ENCODE results near the gene LTB4R. TPM values are rescaled to one million over a fixed set of nuclear protein-coding genes. Genes with fewer than 3 reads are reported as not detected.
A peak's percentile ranks its signal among the peaks of the same experiment; 100 is the strongest.

The LTB4R gene
- total and polyA plus RNA-seq, 5 donors: 1.6 to 3.1 (median 2.3) TPM

DNA sequence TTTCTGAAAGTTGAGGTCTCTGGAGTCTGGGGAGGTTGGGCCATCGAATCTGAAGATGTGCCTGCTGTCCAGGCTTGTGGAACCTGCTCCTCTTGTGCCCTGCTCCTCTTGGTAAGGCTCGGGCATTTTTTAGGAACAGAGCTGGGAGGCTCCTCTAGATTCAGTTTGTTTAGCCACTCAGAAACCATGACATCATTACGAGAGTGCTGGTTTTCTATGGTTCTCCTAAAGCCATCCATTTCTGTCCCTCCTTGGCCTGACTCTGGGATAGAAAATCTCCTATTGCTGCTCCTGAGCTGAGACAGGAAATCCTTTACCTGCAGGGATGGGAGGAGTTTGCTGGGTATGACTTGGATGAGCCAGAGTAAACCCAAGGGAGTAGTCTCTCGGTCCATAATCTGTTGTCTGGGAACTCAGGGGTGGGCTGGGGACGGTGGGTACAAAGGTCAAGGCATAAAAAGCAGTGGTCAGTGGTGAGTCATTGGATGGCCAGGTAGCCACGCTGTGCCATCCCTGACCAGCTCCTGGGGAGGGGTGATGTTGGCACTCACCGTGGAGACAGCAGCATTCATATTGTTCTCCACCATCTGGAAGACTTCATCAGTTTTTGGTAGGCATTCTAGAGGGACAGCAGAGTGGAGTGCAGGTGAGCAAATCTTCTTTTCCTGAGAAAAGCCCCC, 26.0 kb downstream of the LTB4R start:
- Histone ChIP-seq H3K27me3 (ENCODE audit: control insufficient read depth, insufficient read depth) (no peaks in the 10 kb centered on the region), H3K27ac (ENCODE audit: low read length) (no peak overlapping the region), H3K9me3 (ENCODE audit: control insufficient read depth, low read length) (no peaks in the 10 kb centered on the region), H3K4me3 (ENCODE audit: low read length) (no peak overlapping the region), H3K4me1 (ENCODE audit: control insufficient read depth, insufficient read depth, low read length) (peaks cover 2% of the 10 kb centered on the region)
- intact Hi-C loops (cut with DNase I): no loop called here
- ATAC-seq (no peak), DNase-seq (no peak)
- 88% methylated on average over 7 of the region's 7 CpGs for WGBS

- Histone ChIP-seq H3K9me3 (ENCODE audit: control insufficient read depth, low read length) (no peaks in the 10 kb centered on the region), H3K4me1 (ENCODE audit: control insufficient read depth, insufficient read depth, low read length) (peaks cover 2% of the 10 kb centered on the region), H3K27ac (ENCODE audit: low read length) (no peak overlapping the region), H3K27me3 (ENCODE audit: control insufficient read depth, insufficient read depth) (no peaks in the 10 kb centered on the region), H3K4me3 (ENCODE audit: low read length) (no peak overlapping the region)
- intact Hi-C loops (cut with DNase I): no loop called here
- ATAC-seq (no peak), DNase-seq (no peak)
- WGBS: 95% methylated on average over 8 of the region's 8 CpGs
These were observed 26.5 kb downstream of the LTB4R start for GRCh38 chr14:24337824-24338175.

- ATAC-seq (no peak), DNase-seq (no peak)
- Histone ChIP-seq H3K4me3 (ENCODE audit: low read length) (peak overlapping the region; percentile 50), H3K27me3 (ENCODE audit: control insufficient read depth, insufficient read depth) (no peaks in the 10 kb centered on the region), H3K9me3 (ENCODE audit: control insufficient read depth, low read length) (no peaks in the 10 kb centered on the region), H3K27ac (ENCODE audit: low read length) (no peak overlapping the region), H3K4me1 (ENCODE audit: control insufficient read depth, insufficient read depth, low read length) (peaks cover 2% of the 10 kb centered on the region)
- 80% methylated on average over 14 of the region's 14 CpGs for WGBS
- intact Hi-C loops (cut with DNase I): no loop called here
These were observed 27.5 kb downstream of the LTB4R start for GRCh38 chr14:24338843-24339242.

- WGBS: 11% methylated on average over 51 of the region's 51 CpGs
- Histone ChIP-seq H3K27me3 (ENCODE audit: control insufficient read depth, insufficient read depth) (no peaks in the 10 kb centered on the region), H3K4me1 (ENCODE audit: control insufficient read depth, insufficient read depth, low read length) (peaks cover 2% of the 10 kb centered on the region), H3K27ac (ENCODE audit: low read length) (peak within 1 kb of the TSS; percentile 2), H3K9me3 (ENCODE audit: control insufficient read depth, low read length) (no peaks in the 10 kb centered on the region), H3K4me3 (ENCODE audit: low read length) (peak within 1 kb of the TSS; percentile 50)
- peak; percentile 71 to 85 (median 80) for DNase-seq
- intact Hi-C loops (cut with DNase I): no loop called here
- peak; percentile 59 to 67 for ATAC-seq
These were observed 28.2 kb downstream of the LTB4R start, which contains the start of gene RIPK3 for GRCh38 chr14:24339284-24340151. Gene RIPK3, minus strand, starts transcription at chr14:24339991. Its CDS starts 165 bp downstream, at chr14:24339826.

DNA sequence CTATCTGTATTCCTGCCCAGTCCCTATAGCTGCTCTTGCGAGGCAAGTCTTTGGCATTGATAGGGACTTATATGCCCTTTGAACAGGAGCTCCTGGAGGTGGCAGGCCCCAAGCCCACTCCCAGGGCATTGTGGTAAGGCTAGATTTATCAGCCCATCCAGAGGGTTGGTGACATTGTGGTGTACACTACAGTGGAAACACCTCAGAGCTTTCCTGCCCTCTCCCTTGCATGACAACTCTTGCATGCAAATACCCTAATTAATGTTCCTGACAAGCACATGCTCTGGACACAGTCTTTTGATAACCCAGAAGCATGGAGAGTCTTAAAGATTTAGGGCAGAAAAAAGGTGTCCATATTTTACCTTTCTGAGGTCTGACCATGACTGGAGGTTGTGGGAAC, 29.3 kb downstream of the LTB4R start:
- WGBS: 93% methylated on average over 1 of the region's 1 CpG
- no peak overlapping the region for H3K4me3 ChIP-seq (ENCODE audit: low read length)
- no peak for DNase-seq
- no peaks in the 10 kb centered on the region for H3K9me3 ChIP-seq (ENCODE audit: control insufficient read depth, low read length)
- no peak overlapping the region for H3K27ac ChIP-seq (ENCODE audit: low read length)
- intact Hi-C loops (cut with DNase I): no loop called here
- H3K4me1 ChIP-seq (ENCODE audit: control insufficient read depth, insufficient read depth, low read length): peaks cover 2% of the 10 kb centered on the region
- no peak for ATAC-seq
- no peaks in the 10 kb centered on the region for H3K27me3 ChIP-seq (ENCODE audit: control insufficient read depth, insufficient read depth)

GRCh38 chr14:24342889-24343288, 31.6 kb downstream of the LTB4R start:
- H3K27me3 ChIP-seq (ENCODE audit: control insufficient read depth, insufficient read depth): no peaks in the 10 kb centered on the region
- no peak for ATAC-seq
- intact Hi-C loops (cut with DNase I): no loop called here

DNA sequence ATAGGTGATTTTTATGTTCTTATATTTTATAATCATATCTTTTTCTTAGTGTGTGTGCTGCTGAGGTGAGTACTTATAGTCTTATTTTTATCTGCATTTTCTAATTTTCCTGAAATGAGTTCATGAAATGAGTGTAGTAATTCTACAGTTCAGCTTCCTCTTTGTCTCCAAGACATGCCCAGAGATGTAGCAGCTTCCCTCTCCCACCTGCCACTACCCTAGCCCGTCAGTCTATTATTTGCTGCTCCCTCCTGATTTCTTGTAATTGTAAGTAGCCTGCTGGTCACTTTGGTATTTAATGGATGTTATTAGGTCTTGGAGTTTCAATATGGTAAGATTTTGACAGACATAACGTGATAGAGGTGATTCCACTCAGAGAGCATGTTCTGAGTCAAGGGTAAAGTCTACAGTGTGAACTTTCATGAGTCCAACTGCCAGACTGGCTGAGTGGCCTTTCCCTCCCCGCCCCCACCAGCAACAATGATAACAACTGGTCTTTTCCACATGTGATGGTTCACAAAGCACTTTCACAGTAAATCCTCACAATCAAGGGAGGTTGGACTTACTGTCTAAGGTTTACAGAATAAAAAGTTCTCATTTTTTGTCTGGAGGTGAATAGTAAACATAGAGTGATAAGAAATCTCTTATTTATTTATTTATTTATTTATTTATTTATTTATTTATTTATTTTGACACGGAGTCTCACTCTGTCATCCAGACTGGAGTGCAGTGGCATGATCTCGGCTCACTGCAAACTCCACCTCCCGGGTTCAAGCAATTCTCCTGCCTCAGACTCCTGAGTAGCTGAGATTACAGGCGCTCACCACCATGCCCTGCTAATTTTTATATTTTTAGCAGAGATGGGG, 32.7 kb downstream of the LTB4R start:
- Histone ChIP-seq H3K27me3 (ENCODE audit: control insufficient read depth, insufficient read depth) (no peaks in the 10 kb centered on the region), H3K9me3 (ENCODE audit: control insufficient read depth, low read length) (no peaks in the 10 kb centered on the region), H3K4me1 (ENCODE audit: control insufficient read depth, insufficient read depth, low read length) (no peaks in the 10 kb centered on the region), H3K27ac (ENCODE audit: low read length) (no peak overlapping the region), H3K4me3 (ENCODE audit: low read length) (no peak overlapping the region)
- no peak for ATAC-seq
- DNase-seq: no peak
- intact Hi-C loops (cut with DNase I): no loop called here
- WGBS: 71% methylated on average over 7 of the region's 7 CpGs

More at GRCh38 chr14:24342889-24343288, 31.6 kb downstream of the LTB4R start:
- no peak for DNase-seq
- H3K27ac ChIP-seq (ENCODE audit: low read length): no peak overlapping the region
- H3K9me3 ChIP-seq (ENCODE audit: control insufficient read depth, low read length): no peaks in the 10 kb centered on the region
- WGBS: 96% methylated on average over 4 of the region's 4 CpGs
- no peak overlapping the region for H3K4me3 ChIP-seq (ENCODE audit: low read length)
- H3K4me1 ChIP-seq (ENCODE audit: control insufficient read depth, insufficient read depth, low read length): peaks cover 2% of the 10 kb centered on the region

DNA sequence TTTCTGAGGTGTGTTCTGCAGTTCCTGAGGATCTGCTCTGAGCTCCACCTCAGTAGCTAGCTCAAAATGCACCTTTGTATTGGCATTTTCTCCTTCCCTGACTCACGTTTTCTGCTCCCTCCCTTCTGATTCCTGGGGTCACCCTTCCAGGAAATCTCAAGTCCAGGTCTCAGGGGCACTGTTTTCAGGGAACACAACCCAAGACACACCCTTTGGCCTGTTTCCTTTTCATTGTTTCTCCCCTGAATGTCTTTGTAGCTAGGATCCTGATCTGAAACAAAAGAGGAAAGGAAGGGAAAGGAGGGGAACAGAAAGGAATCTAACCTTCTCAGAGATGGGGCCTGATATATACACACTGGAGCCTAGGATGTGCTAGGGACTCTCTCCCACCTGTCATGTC, 35.8 kb downstream of the LTB4R start:
- ATAC-seq (peak; percentile 27 to 81), DNase-seq (no peak)
- Histone ChIP-seq H3K4me3 (ENCODE audit: low read length) (no peak overlapping the region), H3K9me3 (ENCODE audit: control insufficient read depth, low read length) (no peaks in the 10 kb centered on the region), H3K27ac (ENCODE audit: low read length) (peak overlapping the region; percentile 43), H3K4me1 (ENCODE audit: control insufficient read depth, insufficient read depth, low read length) (no peaks in the 10 kb centered on the region), H3K27me3 (ENCODE audit: control insufficient read depth, insufficient read depth) (no peaks in the 10 kb centered on the region)
- 36% methylated on average over 1 of the region's 1 CpG for WGBS
- intact Hi-C loops (cut with DNase I): no loop called here

- Histone ChIP-seq H3K27me3 (ENCODE audit: control insufficient read depth, insufficient read depth) (no peaks in the 10 kb centered on the region), H3K4me3 (ENCODE audit: low read length) (no peak overlapping the region), H3K27ac (ENCODE audit: low read length) (no peak overlapping the region), H3K9me3 (ENCODE audit: control insufficient read depth, low read length) (no peaks in the 10 kb centered on the region), H3K4me1 (ENCODE audit: control insufficient read depth, insufficient read depth, low read length) (no peaks in the 10 kb centered on the region)
- intact Hi-C loops (cut with DNase I): no loop called here
- ATAC-seq (no peak), DNase-seq (no peak)
- WGBS: 98% methylated on average over 2 of the region's 2 CpGs
These were observed 36.9 kb downstream of the LTB4R start for GRCh38 chr14:24348186-24348585.

- Histone ChIP-seq H3K27ac (ENCODE audit: low read length) (no peak overlapping the region), H3K27me3 (ENCODE audit: control insufficient read depth, insufficient read depth) (no peaks in the 10 kb centered on the region), H3K9me3 (ENCODE audit: control insufficient read depth, low read length) (no peaks in the 10 kb centered on the region), H3K4me3 (ENCODE audit: low read length) (no peak overlapping the region), H3K4me1 (ENCODE audit: control insufficient read depth, insufficient read depth, low read length) (no peaks in the 10 kb centered on the region)
- intact Hi-C loops (cut with DNase I): no loop called here
- DNase-seq (no peak), ATAC-seq (no peak)
- 60% methylated on average over 5 of the region's 5 CpGs for WGBS
These were observed 38.4 kb downstream of the LTB4R start for GRCh38 chr14:24349742-24350141.

DNA sequence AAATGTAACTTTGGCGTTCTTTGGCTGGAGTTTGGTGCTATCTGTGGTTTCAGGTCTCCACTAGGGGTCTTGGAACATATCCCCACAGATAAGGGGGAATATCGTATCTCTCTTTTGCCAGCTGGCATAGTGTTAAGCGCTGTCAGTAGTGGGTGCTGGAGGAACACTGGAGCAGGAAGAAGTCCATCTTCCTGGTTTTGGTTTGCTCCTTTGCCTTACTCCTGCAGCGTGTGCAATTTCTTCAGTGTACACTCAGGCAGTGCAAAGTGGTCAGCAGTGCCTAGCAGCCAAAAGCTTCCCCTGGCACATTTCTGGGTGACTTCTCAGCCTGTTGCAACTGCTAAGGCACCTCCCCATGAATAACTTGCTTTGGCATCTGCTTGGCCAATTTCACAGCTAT, 40.2 kb downstream of the LTB4R start:
- Histone ChIP-seq H3K27me3 (ENCODE audit: control insufficient read depth, insufficient read depth) (no peaks in the 10 kb centered on the region), H3K9me3 (ENCODE audit: control insufficient read depth, low read length) (no peaks in the 10 kb centered on the region), H3K27ac (ENCODE audit: low read length) (no peak overlapping the region), H3K4me1 (ENCODE audit: control insufficient read depth, insufficient read depth, low read length) (no peaks in the 10 kb centered on the region), H3K4me3 (ENCODE audit: low read length) (no peak overlapping the region)
- WGBS: 11% methylated on average over 4 of the region's 4 CpGs
- ATAC-seq (peak; percentile 58 to 72), DNase-seq (no peak)
- intact Hi-C loops (cut with DNase I): no loop called here

Measured in right cardiac atrium (tissue), 5 donors.